ENCODE results near the gene SMARCB1.

GRCh38 chr22:23764899-23765881 is 21.6 kb upstream of the SMARCB1 start:
- TF ChIP-seq POLR2A (IDR thresholded peaks at IDR 0.05; ENCODE audit: low read depth, low read length): no peak
- TF ChIP-seq POLR2AphosphoS5 (IDR thresholded peaks at IDR 0.05; ENCODE audit: insufficient read depth, low read depth, low read length): no peak
- no peak for TF ChIP-seq CTCF (IDR thresholded peaks at IDR 0.05; ENCODE audit: extremely low read depth in 1 of 2, insufficient read depth in 1 of 2, low read depth in 1 of 2, low read length in 2 of 2)

All from endothelial cell of umbilical vein (primary cell).